ENCODE results near the gene CAPN5. TPM values are rescaled to one million over a fixed set of nuclear protein-coding genes. Genes with fewer than 3 reads are reported as not detected.

Gene CAPN5
- total RNA-seq, 4 donors from 2014 or later, result 4.0 to 11.3 (median 6.0) TPM

GRCh38 chr11:77115956-77116355 is 49.2 kb downstream of the CAPN5 start:
- Histone ChIP-seq H3K27ac (replicated peaks in 1 of 4) (no peak overlapping the region), H3K36me3 (peaks cover 0 to 37% (median 16%) of the 10 kb centered on the region in 4 donors), H3K27me3 (no peaks in the 10 kb centered on the region), H3K4me1 (peaks cover 0 to 10% (median 2%) of the 10 kb centered on the region in 4 donors), H3K9me3 (no peaks in the 10 kb centered on the region), H3K4me3 (no peak overlapping the region)
- no peak for DNase-seq (ENCODE audit: extremely low spot score)
- intact Hi-C loops (cut with DNase I), result no loop called here
- WGBS, result 90% methylated on average over 14 of the region's 15 CpGs
- no peak for TF ChIP-seq POLR2AphosphoS5 (IDR thresholded peaks at IDR 0.05)
- no peak for TF ChIP-seq POLR2A (IDR thresholded peaks at IDR 0.05; ENCODE audit: low read depth)
- no peak for TF ChIP-seq CTCF (IDR thresholded peaks at IDR 0.05)
- TF ChIP-seq EP300 (IDR thresholded peaks at IDR 0.05), result no peak

- WGBS, result 77% methylated on average over 7 of the region's 7 CpGs
- Histone ChIP-seq H3K27me3 (no peaks in the 10 kb centered on the region), H3K27ac (replicated peaks in 1 of 4) (no peak overlapping the region), H3K36me3 (peaks cover 0 to 52% (median 22%) of the 10 kb centered on the region in 4 donors), H3K9me3 (no peaks in the 10 kb centered on the region), H3K4me3 (no peak overlapping the region), H3K4me1 (peaks cover 0 to 6% (median 0%) of the 10 kb centered on the region in 4 donors)
- TF ChIP-seq EP300 (IDR thresholded peaks at IDR 0.05) (no peak), POLR2A (IDR thresholded peaks at IDR 0.05; ENCODE audit: low read depth) (no peak), POLR2AphosphoS5 (IDR thresholded peaks at IDR 0.05) (no peak), CTCF (IDR thresholded peaks at IDR 0.05) (no peak)
- no peak for DNase-seq (ENCODE audit: extremely low spot score)
- intact Hi-C loops (cut with DNase I), result no loop called here
These were observed 50.7 kb downstream of the CAPN5 start for GRCh38 chr11:77117492-77117891.

- H3K4me3 ChIP-seq, result no peak overlapping the region
- H3K4me1 ChIP-seq, result peaks cover 0 to 4% (median 0%) of the 10 kb centered on the region in 4 donors
- intact Hi-C loops (cut with DNase I), result no loop called here
- whole genome bisulfite sequencing, result 95% methylated on average over 11 of the region's 17 CpGs
- H3K9me3 ChIP-seq, result no peaks in the 10 kb centered on the region
- H3K27ac ChIP-seq (replicated peaks in 1 of 4), result no peak overlapping the region
- no peaks in the 10 kb centered on the region for H3K27me3 ChIP-seq
- peaks cover 0 to 58% (median 22%) of the 10 kb centered on the region in 4 donors for H3K36me3 ChIP-seq
- DNase-seq (ENCODE audit: extremely low spot score), result no peak
- TF ChIP-seq POLR2A (IDR thresholded peaks at IDR 0.05; ENCODE audit: low read depth) (no peak), CTCF (IDR thresholded peaks at IDR 0.05) (no peak), EP300 (IDR thresholded peaks at IDR 0.05) (no peak), POLR2AphosphoS5 (IDR thresholded peaks at IDR 0.05) (no peak)
These were observed 51.3 kb downstream of the CAPN5 start for GRCh38 chr11:77118086-77118485.

- H3K4me3 ChIP-seq, result no peak overlapping the region
- WGBS, result 94% methylated on average over 9 of the region's 12 CpGs
- intact Hi-C loops (cut with DNase I), result no loop called here
- DNase-seq (ENCODE audit: extremely low spot score), result no peak
- no peak overlapping the region for H3K27ac ChIP-seq (replicated peaks in 1 of 4)
- H3K9me3 ChIP-seq, result no peaks in the 10 kb centered on the region
- no peak for TF ChIP-seq POLR2AphosphoS5 (IDR thresholded peaks at IDR 0.05)
- no peak for TF ChIP-seq POLR2A (IDR thresholded peaks at IDR 0.05; ENCODE audit: low read depth)
- TF ChIP-seq CTCF (IDR thresholded peaks at IDR 0.05), result no peak
- no peak for TF ChIP-seq EP300 (IDR thresholded peaks at IDR 0.05)
- no peaks in the 10 kb centered on the region for H3K27me3 ChIP-seq
- H3K4me1 ChIP-seq, result no peaks in the 10 kb centered on the region
- peaks cover 0 to 65% (median 21%) of the 10 kb centered on the region in 4 donors for H3K36me3 ChIP-seq
These were observed 52.2 kb downstream of the CAPN5 start for GRCh38 chr11:77118971-77119370.

GRCh38 chr11:77119531-77119936 is 52.8 kb downstream of the CAPN5 start:
- Histone ChIP-seq H3K4me3 (no peak overlapping the region), H3K36me3 (peaks cover 0 to 68% (median 19%) of the 10 kb centered on the region in 4 donors), H3K4me1 (no peaks in the 10 kb centered on the region), H3K9me3 (no peaks in the 10 kb centered on the region), H3K27me3 (no peaks in the 10 kb centered on the region), H3K27ac (replicated peaks in 1 of 4) (no peak overlapping the region)
- DNase-seq (ENCODE audit: extremely low spot score), result no peak
- no peak for TF ChIP-seq POLR2AphosphoS5 (IDR thresholded peaks at IDR 0.05)
- TF ChIP-seq CTCF (IDR thresholded peaks at IDR 0.05), result no peak
- no peak for TF ChIP-seq EP300 (IDR thresholded peaks at IDR 0.05)
- intact Hi-C loops (cut with DNase I), result no loop called here
- WGBS, result 91% methylated on average over 9 of the region's 9 CpGs
